Fibroblast of mammary gland (primary cell): ENCODE results near the gene CHAT.
A peak's percentile ranks its signal among the peaks of the same experiment; 100 is the strongest.

Source experiments
- DNase-seq: peaks from one replicate; pipeline ENCODE4 v3.0.0-alpha.2; 2010; ENCODE audit warnings: low read depth
- H3K4me3 ChIP-seq: 2 replicates; pipeline ENCODE4 v1.5.1; 2011; ENCODE audit warnings: low read depth, mild to moderate bottlenecking, low read length, moderate library complexity; ENCODE audit not compliant: control insufficient read depth
- TF ChIP-seq, protein P1 (sequence below): conservative IDR thresholded peaks from 2 replicates; pipeline ENCODE4 v1.5.1; 2011; ENCODE audit warnings: low read depth, low read length, inconsistent platforms; ENCODE audit not compliant: control insufficient read depth, insufficient read depth

Gene CHAT

DNA sequence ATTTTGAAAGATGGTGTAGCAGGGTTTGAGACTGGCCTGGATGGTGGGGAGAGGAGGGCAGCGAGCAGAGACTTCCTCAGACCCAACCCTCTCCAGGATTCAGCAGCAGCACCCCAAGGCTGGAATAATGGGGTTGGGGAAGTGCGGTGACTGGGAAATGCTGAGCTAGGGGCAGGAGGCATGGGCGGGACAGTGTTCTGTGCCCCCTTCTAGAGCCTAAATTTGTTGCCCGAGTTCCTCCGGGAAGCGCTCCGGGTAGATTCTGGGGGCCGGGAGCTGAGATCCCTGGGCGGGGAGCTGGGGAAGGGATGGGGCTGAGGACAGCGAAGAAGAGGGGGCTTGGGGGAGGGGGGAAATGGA lies at the start of gene CHAT:
Gene CHAT (plus strand): TSS at position 156 of the 360 bp plus-strand sequence. CDS start 153 bp downstream, at position 309.
- no peak for DNase-seq
- H3K4me3 ChIP-seq, result no peak within 1 kb of the TSS
- TF ChIP-seq, protein P1, sequence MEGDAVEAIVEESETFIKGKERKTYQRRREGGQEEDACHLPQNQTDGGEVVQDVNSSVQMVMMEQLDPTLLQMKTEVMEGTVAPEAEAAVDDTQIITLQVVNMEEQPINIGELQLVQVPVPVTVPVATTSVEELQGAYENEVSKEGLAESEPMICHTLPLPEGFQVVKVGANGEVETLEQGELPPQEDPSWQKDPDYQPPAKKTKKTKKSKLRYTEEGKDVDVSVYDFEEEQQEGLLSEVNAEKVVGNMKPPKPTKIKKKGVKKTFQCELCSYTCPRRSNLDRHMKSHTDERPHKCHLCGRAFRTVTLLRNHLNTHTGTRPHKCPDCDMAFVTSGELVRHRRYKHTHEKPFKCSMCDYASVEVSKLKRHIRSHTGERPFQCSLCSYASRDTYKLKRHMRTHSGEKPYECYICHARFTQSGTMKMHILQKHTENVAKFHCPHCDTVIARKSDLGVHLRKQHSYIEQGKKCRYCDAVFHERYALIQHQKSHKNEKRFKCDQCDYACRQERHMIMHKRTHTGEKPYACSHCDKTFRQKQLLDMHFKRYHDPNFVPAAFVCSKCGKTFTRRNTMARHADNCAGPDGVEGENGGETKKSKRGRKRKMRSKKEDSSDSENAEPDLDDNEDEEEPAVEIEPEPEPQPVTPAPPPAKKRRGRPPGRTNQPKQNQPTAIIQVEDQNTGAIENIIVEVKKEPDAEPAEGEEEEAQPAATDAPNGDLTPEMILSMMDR, result no peak

DNA sequence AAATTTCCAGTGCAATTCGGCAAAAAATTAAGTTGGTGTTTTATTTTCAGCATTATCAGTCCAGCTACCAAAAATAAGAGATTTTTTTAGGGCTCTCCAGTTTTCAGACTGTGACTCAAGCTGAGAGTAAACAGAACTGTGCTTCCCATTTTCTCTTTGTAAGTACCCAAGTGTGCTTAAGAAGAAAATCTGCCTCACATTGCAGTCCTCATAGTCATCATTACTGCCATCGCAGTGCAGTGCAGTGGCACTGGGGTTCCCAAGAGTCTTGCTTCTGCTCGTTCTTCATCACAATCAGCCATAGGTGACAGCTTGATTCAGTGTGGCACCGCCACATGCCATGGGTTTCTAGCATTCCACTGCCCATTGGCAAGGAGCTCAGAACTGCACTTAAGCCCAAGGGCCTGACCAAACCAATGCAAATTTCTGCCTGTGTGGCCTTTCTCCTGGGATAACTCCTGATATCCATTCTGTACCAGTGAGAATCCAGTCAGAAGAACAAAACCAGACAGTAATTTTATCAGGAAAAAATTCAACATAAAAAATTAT lies 49.3 kb upstream of the CHAT start:
- DNase-seq, result no peak
- TF ChIP-seq, protein P1, result no peak
- no peak overlapping the region for H3K4me3 ChIP-seq

DNA sequence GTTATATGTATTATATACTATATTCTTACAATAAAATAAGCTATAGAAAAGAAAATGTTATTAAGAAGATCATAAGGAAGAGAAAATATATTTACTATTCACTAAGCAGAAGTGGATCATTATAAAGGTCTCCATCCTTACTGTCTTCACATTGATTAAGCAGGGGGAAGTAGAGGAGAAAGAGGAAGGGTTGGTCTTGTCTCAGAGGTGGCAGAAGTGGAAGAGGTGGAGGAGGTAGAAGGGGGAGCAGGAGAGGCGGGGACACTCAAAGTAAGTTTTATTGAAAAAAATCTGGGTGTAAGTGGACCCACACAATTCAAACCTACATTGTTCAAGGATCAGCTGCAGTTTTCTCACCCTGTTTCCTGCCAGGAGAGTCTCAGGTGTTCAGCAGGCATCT lies 46.0 kb upstream of the CHAT start:
- DNase-seq, result no peak
- TF ChIP-seq, protein P1, result no peak
- no peak overlapping the region for H3K4me3 ChIP-seq

DNA sequence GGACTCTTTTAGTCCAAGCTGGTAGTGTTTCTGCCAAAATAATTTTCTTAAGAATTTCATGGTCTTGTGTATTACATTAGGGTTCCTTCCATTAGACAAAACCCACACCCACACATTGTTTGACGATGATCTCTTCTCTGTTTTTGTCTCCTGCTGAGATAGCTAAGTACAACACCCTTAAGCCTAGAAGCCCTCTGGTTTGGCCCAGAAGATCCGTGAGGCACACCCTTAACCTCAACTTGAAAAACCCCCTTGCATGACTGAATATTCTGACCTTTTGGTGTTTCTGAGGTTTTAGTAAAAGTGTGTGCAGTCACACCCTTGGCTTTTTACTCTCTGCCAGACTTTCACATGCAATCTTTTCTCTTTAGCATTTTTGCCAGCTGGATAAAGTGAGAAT lies 45.6 kb upstream of the CHAT start:
- peak; percentile 75 for DNase-seq
- no peak overlapping the region for H3K4me3 ChIP-seq
- TF ChIP-seq, protein P1, result no peak

DNA sequence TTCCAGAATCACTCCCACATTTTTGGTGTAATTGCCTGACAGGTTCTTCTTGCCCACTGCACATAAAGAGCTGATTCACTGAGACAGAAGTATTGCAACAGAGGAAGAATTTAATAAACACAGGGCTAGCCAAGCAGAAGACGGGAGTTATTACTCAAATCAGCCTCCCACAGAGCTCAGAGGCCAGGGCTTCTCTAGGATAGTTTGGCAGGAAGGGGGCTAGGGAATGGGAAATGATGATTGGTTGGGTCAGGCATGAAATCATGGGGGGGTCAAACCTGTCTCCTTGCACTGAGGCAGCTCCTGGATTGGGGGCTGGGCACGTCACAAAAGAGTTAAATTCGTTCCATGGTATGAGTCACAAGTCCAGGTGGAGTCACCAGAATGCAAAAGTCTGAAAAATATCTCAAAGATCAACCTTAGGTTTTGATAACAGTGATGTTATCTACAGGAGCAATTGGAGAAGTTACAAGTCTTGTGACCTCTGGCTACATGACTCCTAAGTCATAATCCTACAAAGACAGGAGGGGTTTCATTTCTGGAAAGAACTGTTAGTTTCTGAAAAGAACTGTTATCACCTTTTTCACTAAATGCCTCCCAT lies 44.7 kb upstream of the CHAT start:
- no peak overlapping the region for H3K4me3 ChIP-seq
- DNase-seq, result peak; percentile 76
- TF ChIP-seq, protein P1, result no peak

DNA sequence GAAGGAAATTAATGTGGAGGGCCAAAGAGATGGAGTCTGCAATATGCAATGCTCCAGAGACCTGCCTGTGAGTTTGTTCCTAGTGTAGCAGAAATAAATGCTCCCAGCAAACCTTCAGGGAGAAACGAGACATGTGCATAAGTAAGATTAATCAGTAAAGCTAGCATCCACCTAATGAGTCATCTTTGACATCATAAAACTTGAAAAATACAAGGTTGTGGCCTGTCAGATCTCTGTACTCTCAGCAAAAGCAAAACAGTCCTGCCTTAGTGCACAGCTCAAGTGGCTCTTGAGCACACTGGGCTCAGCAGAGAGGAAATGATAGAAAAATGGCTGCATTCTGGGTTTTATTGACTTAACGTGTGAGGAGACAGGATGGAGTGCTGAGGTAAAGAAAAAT lies 42.4 kb upstream of the CHAT start:
- TF ChIP-seq, protein P1, result no peak
- peak; percentile 43 for DNase-seq
- H3K4me3 ChIP-seq, result no peak overlapping the region
